ENCODE results near the gene TMEM220. TPM values are rescaled to one million over a fixed set of nuclear protein-coding genes. Genes with fewer than 3 reads are reported as not detected.

TMEM220 gene
- total RNA-seq, 6 donors from 2014 or later = 1.4 to 16.6 (median 6.8) TPM

- no peaks in the 10 kb centered on the region for H3K27me3 ChIP-seq
- ATAC-seq (ENCODE audit: low FRiP score in 2 of 2) = no peak
- peaks cover 19 to 57% (median 31%) of the 10 kb centered on the region in 4 donors for H3K36me3 ChIP-seq
- 90 to 92% methylated on average over 2 of the region's 2 CpGs for WGBS, 2 donors
- no peak overlapping the region for H3K27ac ChIP-seq
- H3K9me3 ChIP-seq = no peaks in the 10 kb centered on the region
- no peaks in the 10 kb centered on the region for H3K4me1 ChIP-seq
- TF ChIP-seq POLR2AphosphoS5 (IDR thresholded peaks at IDR 0.05) (no peak), EP300 (IDR thresholded peaks at IDR 0.05) (no peak), POLR2A (IDR thresholded peaks at IDR 0.05) (no peak)
- TF ChIP-seq, protein P1, sequence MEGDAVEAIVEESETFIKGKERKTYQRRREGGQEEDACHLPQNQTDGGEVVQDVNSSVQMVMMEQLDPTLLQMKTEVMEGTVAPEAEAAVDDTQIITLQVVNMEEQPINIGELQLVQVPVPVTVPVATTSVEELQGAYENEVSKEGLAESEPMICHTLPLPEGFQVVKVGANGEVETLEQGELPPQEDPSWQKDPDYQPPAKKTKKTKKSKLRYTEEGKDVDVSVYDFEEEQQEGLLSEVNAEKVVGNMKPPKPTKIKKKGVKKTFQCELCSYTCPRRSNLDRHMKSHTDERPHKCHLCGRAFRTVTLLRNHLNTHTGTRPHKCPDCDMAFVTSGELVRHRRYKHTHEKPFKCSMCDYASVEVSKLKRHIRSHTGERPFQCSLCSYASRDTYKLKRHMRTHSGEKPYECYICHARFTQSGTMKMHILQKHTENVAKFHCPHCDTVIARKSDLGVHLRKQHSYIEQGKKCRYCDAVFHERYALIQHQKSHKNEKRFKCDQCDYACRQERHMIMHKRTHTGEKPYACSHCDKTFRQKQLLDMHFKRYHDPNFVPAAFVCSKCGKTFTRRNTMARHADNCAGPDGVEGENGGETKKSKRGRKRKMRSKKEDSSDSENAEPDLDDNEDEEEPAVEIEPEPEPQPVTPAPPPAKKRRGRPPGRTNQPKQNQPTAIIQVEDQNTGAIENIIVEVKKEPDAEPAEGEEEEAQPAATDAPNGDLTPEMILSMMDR (IDR thresholded peaks at IDR 0.05) = no peak
- H3K4me3 ChIP-seq = no peak overlapping the region
- no peak for DNase-seq
Measured at GRCh38 chr17:10713318-10713717, 16.5 kb downstream of the TMEM220 start.

DNA sequence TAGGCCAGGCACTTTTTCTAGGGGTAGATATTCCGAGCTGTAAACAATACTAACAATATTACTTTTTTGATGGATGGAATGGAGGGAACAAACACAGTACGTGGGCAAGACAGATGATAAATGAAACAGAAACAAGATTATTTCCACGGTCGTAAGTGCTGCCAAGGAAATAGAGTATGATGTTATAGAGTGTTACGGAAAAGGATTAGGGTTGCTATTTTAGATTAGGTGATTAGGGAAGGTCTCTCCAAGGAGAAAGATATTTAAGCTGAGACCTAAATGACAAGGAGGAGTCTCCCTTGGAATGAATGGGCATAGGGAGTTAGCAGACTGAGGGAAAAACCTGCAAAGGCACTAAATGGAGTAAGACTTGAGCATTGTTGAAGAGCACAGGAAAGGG lies 24.1 kb downstream of the TMEM220 start:
- 88 to 94% methylated on average over 5 of the region's 5 CpGs for WGBS, 2 donors

DNA sequence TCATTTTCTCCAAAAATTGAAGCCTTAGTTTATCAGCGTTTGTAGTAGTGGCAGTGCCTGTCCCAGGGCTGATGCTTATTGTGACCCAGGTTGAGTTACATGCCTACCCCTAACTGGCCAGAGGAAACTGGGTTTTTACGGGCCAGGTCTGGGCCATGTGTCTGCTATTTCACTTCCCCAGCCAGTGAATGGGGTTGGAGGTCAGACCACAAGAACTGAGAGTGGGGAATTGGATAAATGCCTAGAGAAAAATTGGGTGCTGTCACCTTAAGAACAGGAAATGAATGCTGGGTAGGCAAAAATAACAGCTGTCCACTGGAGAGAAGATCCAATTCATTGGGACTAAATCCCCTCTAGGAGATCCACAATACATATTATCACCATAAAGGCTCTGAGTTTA lies 27.2 kb downstream of the TMEM220 start:
- H3K27me3 ChIP-seq = no peaks in the 10 kb centered on the region
- no peak overlapping the region for H3K27ac ChIP-seq
- no peak for ATAC-seq (ENCODE audit: low FRiP score in 2 of 2)
- WGBS, 2 donors = 60 to 61% methylated on average over 2 of the region's 2 CpGs
- peaks cover 8 to 20% (median 15%) of the 10 kb centered on the region in 4 donors for H3K4me1 ChIP-seq
- DNase-seq = no peak
- no peaks in the 10 kb centered on the region for H3K9me3 ChIP-seq
- TF ChIP-seq EP300 (IDR thresholded peaks at IDR 0.05) = no peak
- H3K4me3 ChIP-seq = no peak overlapping the region
- H3K36me3 ChIP-seq = peaks cover 6 to 30% (median 26%) of the 10 kb centered on the region in 4 donors

More for the DNA sequence above, 24.1 kb downstream of the TMEM220 start:
- H3K27me3 ChIP-seq = no peaks in the 10 kb centered on the region
- H3K4me1 ChIP-seq = peaks cover 0 to 10% (median 7%) of the 10 kb centered on the region in 4 donors
- H3K9me3 ChIP-seq = no peaks in the 10 kb centered on the region
- no peak overlapping the region for H3K4me3 ChIP-seq
- TF ChIP-seq EP300 (IDR thresholded peaks at IDR 0.05) (no peak), POLR2AphosphoS5 (IDR thresholded peaks at IDR 0.05) (no peak), POLR2A (IDR thresholded peaks at IDR 0.05) (no peak)
- TF ChIP-seq, protein P1 (IDR thresholded peaks at IDR 0.05) = no peak
- H3K36me3 ChIP-seq = peaks cover 13 to 61% (median 42%) of the 10 kb centered on the region in 4 donors
- DNase-seq (no peak), ATAC-seq (ENCODE audit: low FRiP score in 2 of 2) (no peak)
- H3K27ac ChIP-seq = no peak overlapping the region

DNA sequence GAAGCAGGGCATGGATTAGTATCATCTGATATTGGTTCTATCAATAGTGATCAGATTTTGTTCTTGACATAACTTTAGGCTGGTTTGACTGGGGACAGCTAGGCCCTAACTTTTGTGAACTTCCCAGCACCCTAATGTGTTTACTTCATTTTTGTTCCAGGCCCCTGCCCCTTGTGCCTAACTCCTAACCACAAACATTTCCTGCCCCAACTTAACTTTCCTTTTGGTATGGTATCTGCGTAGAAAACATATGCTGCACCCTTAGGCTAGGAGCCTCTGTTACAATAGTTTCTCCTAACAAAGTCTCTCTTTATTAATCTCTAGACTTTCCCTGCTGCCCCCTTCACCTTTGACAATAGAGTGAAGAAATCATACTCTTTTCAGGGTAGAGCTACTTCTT lies 30.0 kb downstream of the TMEM220 start:
- no peak for ATAC-seq (ENCODE audit: low FRiP score in 2 of 2)
- peaks cover 16 to 37% (median 23%) of the 10 kb centered on the region in 4 donors for H3K4me1 ChIP-seq
- H3K9me3 ChIP-seq = no peaks in the 10 kb centered on the region
- no peaks in the 10 kb centered on the region for H3K27me3 ChIP-seq
- TF ChIP-seq EP300 (IDR thresholded peaks at IDR 0.05) (no peak), POLR2A (IDR thresholded peaks at IDR 0.05) (no peak), POLR2AphosphoS5 (IDR thresholded peaks at IDR 0.05) (no peak)
- TF ChIP-seq, protein P1 (IDR thresholded peaks at IDR 0.05) = no peak
- WGBS, 2 donors = 81 to 86% methylated on average over 1 of the region's 1 CpG
- no peak for DNase-seq
- H3K4me3 ChIP-seq = no peak overlapping the region
- peaks cover 0 to 6% (median 1%) of the 10 kb centered on the region in 4 donors for H3K36me3 ChIP-seq
- no peak overlapping the region for H3K27ac ChIP-seq

- Histone ChIP-seq H3K4me1 (peaks cover 16 to 37% (median 23%) of the 10 kb centered on the region in 4 donors), H3K27ac (peak overlapping the region; percentile 91 to 95 (median 94)), H3K27me3 (no peaks in the 10 kb centered on the region), H3K9me3 (no peaks in the 10 kb centered on the region), H3K36me3 (peaks cover 0 to 18% (median 7%) of the 10 kb centered on the region in 4 donors), H3K4me3 (peak overlapping the region; percentile 84 to 97 (median 91))
- WGBS, 2 donors = 8 to 15% methylated on average over 18 of the region's 18 CpGs
- DNase-seq = no peak
- no peak for TF ChIP-seq POLR2A (IDR thresholded peaks at IDR 0.05)
- TF ChIP-seq, protein P1 (IDR thresholded peaks at IDR 0.05) = no peak
- ATAC-seq (ENCODE audit: low FRiP score in 2 of 2) = peak in 1 of 2 donors; percentile 35
Measured at GRCh38 chr17:10698096-10698818, 31.6 kb downstream of the TMEM220 start.
